Tibial nerve (tissue), 4 donors: ENCODE measurements around the gene SYT8.

ENCODE experiments used
- CTCF ChIP-seq, 5 experiments: fragments of 200-600 bp in 3 of 5; fragments of 450-650 bp in 2 of 5; sonication (generic) in 3 of 5; IDR thresholded peaks; one replicate each; pipeline ENCODE4 v1.5.1; 2016 to 2019; ENCODE audit warnings: antibody characterized with exemption in 5 of 5, mild to moderate bottlenecking in 3 of 5, moderate library complexity in 2 of 5
- EP300 ChIP-seq, 2 donors: sonication (generic); formaldehyde crosslinking; IDR thresholded peaks; one replicate each; pipeline ENCODE4 v1.6.1; 2017; ENCODE audit warnings: antibody characterized with exemption in 2 of 2, mild to moderate bottlenecking in 1 of 2
- POLR2A ChIP-seq, 2 donors: fragments of 450-650 bp; IDR thresholded peaks; one replicate each; pipeline ENCODE4 v1.6.1; 2017; ENCODE audit warnings: antibody characterized with exemption in 2 of 2, mild to moderate bottlenecking in 2 of 2, moderate library complexity in 2 of 2

DNA sequence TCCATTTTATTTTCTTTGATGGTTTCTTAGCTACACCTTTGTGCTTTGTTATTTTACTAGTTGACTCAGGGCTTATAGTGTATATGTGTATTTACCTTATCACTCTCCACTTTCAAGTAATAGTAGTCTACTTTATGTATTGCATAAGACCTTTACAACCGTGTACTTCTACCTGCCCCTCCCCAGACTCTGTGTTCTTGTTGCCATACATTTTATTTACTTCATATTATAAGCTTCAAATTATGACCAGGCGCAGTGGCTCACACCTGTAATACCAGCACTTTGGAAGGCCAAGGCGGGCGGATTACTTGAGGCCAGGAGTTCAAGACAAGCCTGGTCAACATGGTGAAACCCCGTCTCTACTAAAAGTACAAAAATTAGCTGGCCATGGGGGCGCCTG is 42.9 kb upstream of the SYT8 start:
- TF ChIP-seq CTCF (IDR thresholded peaks at IDR 0.05) = no peak
- no peak for TF ChIP-seq POLR2A (IDR thresholded peaks at IDR 0.05)
- TF ChIP-seq EP300 (IDR thresholded peaks at IDR 0.05) = no peak
